MM.1S (cell line): ENCODE measurements around the gene C17orf50.

Source experiments
- DNase-seq: peaks from one replicate; pipeline ENCODE4 v3.0.0-alpha.2; 2015
- H2AFZ ChIP-seq: fragments of 300-600 bp; sonication (generic); 2 replicates; pipeline ENCODE4 v1.6.0; 2016; ENCODE audit warnings: antibody characterized with exemption, low read length
- H3F3A ChIP-seq: fragments of 300-600 bp; sonication (generic); 2 replicates; pipeline ENCODE4 v1.6.1; 2016; ENCODE audit warnings: mild to moderate bottlenecking, antibody characterized with exemption, low read length, moderate library complexity, mixed read lengths; ENCODE audit not compliant: insufficient read depth
- H3K27ac ChIP-seq: fragments of 300-600 bp; sonication (generic); 2 replicates; pipeline ENCODE4 v1.5.1; 2016; ENCODE audit warnings: mild to moderate bottlenecking, low read length
- H3K27me3 ChIP-seq: fragments of 300-600 bp; sonication (generic); replicated peaks from 2 replicates; pipeline ENCODE4 v1.6.0; 2016; ENCODE audit warnings: low read length; ENCODE audit not compliant: insufficient read depth
- H3K36me3 ChIP-seq: fragments of 300-600 bp; sonication (generic); replicated peaks from 2 replicates; pipeline ENCODE4 v1.6.1; 2016; ENCODE audit warnings: mild to moderate bottlenecking, low read length, mixed read lengths; ENCODE audit not compliant: insufficient read depth
- H3K4me1 ChIP-seq: fragments of 300-600 bp; sonication (generic); 2 replicates; pipeline ENCODE4 v1.6.1; 2016; ENCODE audit warnings: low read length, mixed read lengths
- H3K4me2 ChIP-seq: fragments of 300-600 bp; sonication (generic); 2 replicates; pipeline ENCODE4 v1.6.0; 2016; ENCODE audit warnings: low read depth, low read length
- H3K4me3 ChIP-seq: fragments of 300-600 bp; sonication (generic); 2 replicates; pipeline ENCODE4 v1.5.1; 2016; ENCODE audit warnings: low read length, mixed read lengths
- H3K79me2 ChIP-seq: fragments of 300-600 bp; sonication (generic); 2 replicates; pipeline ENCODE4 v1.6.1; 2016; ENCODE audit warnings: mixed run types, low read length, mixed read lengths
- H3K9ac ChIP-seq: fragments of 300-600 bp; sonication (generic); 2 replicates; pipeline ENCODE4 v1.6.1; 2016; ENCODE audit warnings: low read length, mixed read lengths
- H3K9me2 ChIP-seq: fragments of 300-600 bp; sonication (generic); replicated peaks from 2 replicates; pipeline ENCODE4 v1.6.1; 2016; ENCODE audit warnings: mild to moderate bottlenecking, low read length, mixed read lengths; ENCODE audit not compliant: insufficient read depth
- H3K9me3 ChIP-seq: fragments of 300-600 bp; sonication (generic); replicated peaks from 2 replicates; pipeline ENCODE4 v1.6.1; 2016; ENCODE audit warnings: mild to moderate bottlenecking, low read length, mixed read lengths; ENCODE audit not compliant: insufficient read depth
- H4K20me1 ChIP-seq: fragments of 300-600 bp; sonication (generic); 2 replicates; pipeline ENCODE4 v1.6.1; 2016; ENCODE audit warnings: mild to moderate bottlenecking, low read length, moderate library complexity, mixed read lengths; ENCODE audit not compliant: insufficient read depth
- CTCF ChIP-seq: fragments of 300-600 bp; sonication (generic); IDR thresholded peaks from 2 replicates; pipeline ENCODE4 v1.5.1; 2016; ENCODE audit warnings: antibody characterized with exemption, low read length, mixed read lengths
- EZH2 ChIP-seq: fragments of 300-600 bp; sonication (generic); optimal IDR thresholded peaks from 2 replicates; pipeline ENCODE3; 2017; ENCODE audit warnings: low read depth, mild to moderate bottlenecking, antibody characterized with exemption, low read length, mixed read lengths
- EZH2phosphoT487 ChIP-seq: fragments of 300-600 bp; sonication (generic); IDR thresholded peaks from 2 replicates; pipeline ENCODE4 v1.6.1; 2018; ENCODE audit warnings: antibody characterized with exemption, low read length

C17orf50 gene

GRCh38 chr17:35780950-35781349 is 20.3 kb downstream of the C17orf50 start:
- no peak overlapping the region for H3K4me2 ChIP-seq
- H3F3A ChIP-seq, result no peaks in the 10 kb centered on the region
- H3K9me2 ChIP-seq, result no peaks in the 10 kb centered on the region
- H3K36me3 ChIP-seq, result no peaks in the 10 kb centered on the region
- TF ChIP-seq CTCF (no peak), EZH2 (no peak), EZH2phosphoT487 (no peak)
- H3K27ac ChIP-seq, result no peak overlapping the region
- DNase-seq, result no peak
- H3K79me2 ChIP-seq, result no peaks in the 10 kb centered on the region
- H3K4me1 ChIP-seq, result no peaks in the 10 kb centered on the region
- no peaks in the 10 kb centered on the region for H3K9me3 ChIP-seq
- no peak overlapping the region for H3K9ac ChIP-seq
- peaks cover 14% of the 10 kb centered on the region; the same call in 1 of the 2 replicates for H3K27me3 ChIP-seq
- no peak overlapping the region for H3K4me3 ChIP-seq
- no peaks in the 10 kb centered on the region; the same call in 1 of the 2 replicates for H4K20me1 ChIP-seq
- no peak overlapping the region for H2AFZ ChIP-seq

- no peak overlapping the region for H3K27ac ChIP-seq
Observed at GRCh38 chr17:35784895-35785294, 24.2 kb downstream of the C17orf50 start.

GRCh38 chr17:35786941-35787432 is 26.3 kb downstream of the C17orf50 start:
- Histone ChIP-seq H3K4me2 (no peak overlapping the region), H4K20me1 (no peaks in the 10 kb centered on the region), H3F3A (no peaks in the 10 kb centered on the region), H3K9me2 (no peaks in the 10 kb centered on the region), H3K9me3 (no peaks in the 10 kb centered on the region), H3K9ac (no peak overlapping the region), H3K27ac (no peak overlapping the region), H3K79me2 (no peaks in the 10 kb centered on the region), H3K4me3 (no peak overlapping the region), H3K4me1 (no peaks in the 10 kb centered on the region), H2AFZ (no peak overlapping the region), H3K36me3 (no peaks in the 10 kb centered on the region), H3K27me3 (0 out of 2 replicates have a peak, but pooled peaks cover 6% of the 10 kb centered on the region)
- TF ChIP-seq EZH2phosphoT487 (no peak), CTCF (no peak), EZH2 (no peak)
- no peak for DNase-seq

More at GRCh38 chr17:35784895-35785294, 24.2 kb downstream of the C17orf50 start:
- H3K4me3 ChIP-seq, result no peak overlapping the region
- DNase-seq, result no peak
- H3F3A ChIP-seq, result no peaks in the 10 kb centered on the region
- no peaks in the 10 kb centered on the region for H4K20me1 ChIP-seq
- no peaks in the 10 kb centered on the region for H3K36me3 ChIP-seq
- H3K79me2 ChIP-seq, result no peaks in the 10 kb centered on the region
- no peak overlapping the region for H3K4me2 ChIP-seq
- H3K27me3 ChIP-seq, result 0 out of 2 replicates have a peak, but pooled peaks cover 9% of the 10 kb centered on the region
- no peak overlapping the region for H2AFZ ChIP-seq
- no peaks in the 10 kb centered on the region for H3K9me2 ChIP-seq
- TF ChIP-seq CTCF (no peak), EZH2phosphoT487 (no peak), EZH2 (no peak)
- no peaks in the 10 kb centered on the region for H3K9me3 ChIP-seq
- H3K9ac ChIP-seq, result no peak overlapping the region
- H3K4me1 ChIP-seq, result no peaks in the 10 kb centered on the region
